ENCODE measurements around the gene COG5.
A peak's percentile ranks its signal among the peaks of the same experiment; 100 is the strongest.

COG5 gene

GRCh38 chr7:107563775-107564552 is at the start of gene COG5, which contains the start of gene DUS4L:
Gene COG5 (minus strand): TSS chr7:107563920. CDS start chr7:107563896, 24 bp downstream.
Gene DUS4L (plus strand): TSS chr7:107563971. CDS start chr7:107567071, 3,100 bp downstream.
- TF ChIP-seq CTCF (IDR thresholded peaks at IDR 0.05; ENCODE audit: low read depth, low read length, missing control alignments), result no peak
- peak; percentile 53 for DNase-seq (ENCODE audit: low read depth)
- H3K4me3 ChIP-seq (ENCODE audit: low read depth, low read length), result peak within 1 kb of the TSS; percentile 69
- in situ Hi-C loops (cut with HindIII; ENCODE audit: low sequenced_read_pairs), result loop anchor here (10.0 kb wide), 1 partner anchor 89 kb away; the partner anchor contains the start of gene GPR22

GRCh38 chr7:107613439-107613838 is 49.7 kb upstream of the COG5 start:
- no peak for DNase-seq (ENCODE audit: low read depth)
- TF ChIP-seq CTCF (IDR thresholded peaks at IDR 0.05; ENCODE audit: low read depth, low read length, missing control alignments), result no peak
- no peak overlapping the region for H3K4me3 ChIP-seq (ENCODE audit: low read depth, low read length)
- in situ Hi-C loops (cut with HindIII; ENCODE audit: low sequenced_read_pairs), result no loop called here

GRCh38 chr7:107610323-107610722 is 46.6 kb upstream of the COG5 start:
- no peak for DNase-seq (ENCODE audit: low read depth)
- H3K4me3 ChIP-seq (ENCODE audit: low read depth, low read length), result no peak overlapping the region
- TF ChIP-seq CTCF (IDR thresholded peaks at IDR 0.05; ENCODE audit: low read depth, low read length, missing control alignments), result no peak
- in situ Hi-C loops (cut with HindIII; ENCODE audit: low sequenced_read_pairs), result no loop called here

- DNase-seq (ENCODE audit: low read depth), result no peak
- H3K4me3 ChIP-seq (ENCODE audit: low read depth, low read length), result no peak overlapping the region
- in situ Hi-C loops (cut with HindIII; ENCODE audit: low sequenced_read_pairs), result no loop called here
- TF ChIP-seq CTCF (IDR thresholded peaks at IDR 0.05; ENCODE audit: low read depth, low read length, missing control alignments), result no peak
Observed at GRCh38 chr7:107609811-107610261, 46.1 kb upstream of the COG5 start.

- no peak overlapping the region for H3K4me3 ChIP-seq (ENCODE audit: low read depth, low read length)
- in situ Hi-C loops (cut with HindIII; ENCODE audit: low sequenced_read_pairs), result no loop called here
- TF ChIP-seq CTCF (IDR thresholded peaks at IDR 0.05; ENCODE audit: low read depth, low read length, missing control alignments), result no peak
- no peak for DNase-seq (ENCODE audit: low read depth)
Observed at GRCh38 chr7:107606303-107606702, 42.6 kb upstream of the COG5 start.

GRCh38 chr7:107605218-107605815 is 41.6 kb upstream of the COG5 start:
- in situ Hi-C loops (cut with HindIII; ENCODE audit: low sequenced_read_pairs), result no loop called here
- H3K4me3 ChIP-seq (ENCODE audit: low read depth, low read length), result no peak overlapping the region
- no peak for TF ChIP-seq CTCF (IDR thresholded peaks at IDR 0.05; ENCODE audit: low read depth, low read length, missing control alignments)
- no peak for DNase-seq (ENCODE audit: low read depth)
